GM21515 (cell line): ENCODE results near the gene GNG12.
"Not testable (repeated sequence)": the region's sequence is repeated elsewhere in the genome, so short reads cannot be mapped to it uniquely, and the experiment has no call there.

Experiments
- ATAC-seq: cut with Tn5 transposase; IDR thresholded peaks from one replicate; pipeline ENCODE4 v1.9.1; 2021; ENCODE audit not compliant: unreplicated experiment

GNG12 gene

DNA sequence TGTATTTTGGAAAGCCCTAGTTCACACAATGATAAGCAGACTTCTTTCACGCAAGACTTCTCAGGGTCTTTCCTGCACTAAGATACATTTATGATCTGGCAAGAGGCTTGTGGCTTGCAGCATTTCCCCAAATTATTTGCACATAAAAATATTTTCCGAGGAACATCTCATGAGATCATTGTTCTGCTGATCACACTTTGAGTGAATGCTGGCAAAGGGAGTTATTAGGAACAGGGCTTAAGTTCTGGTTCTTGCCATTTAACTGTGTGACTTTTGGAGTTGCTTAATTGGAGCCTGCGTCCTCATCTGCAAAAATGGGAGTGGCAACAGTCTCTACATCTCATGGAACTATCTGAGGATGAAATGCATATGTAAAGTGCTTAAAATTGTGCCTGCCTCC is 98.1 kb downstream of the GNG12 start:
- ATAC-seq: no peak

DNA sequence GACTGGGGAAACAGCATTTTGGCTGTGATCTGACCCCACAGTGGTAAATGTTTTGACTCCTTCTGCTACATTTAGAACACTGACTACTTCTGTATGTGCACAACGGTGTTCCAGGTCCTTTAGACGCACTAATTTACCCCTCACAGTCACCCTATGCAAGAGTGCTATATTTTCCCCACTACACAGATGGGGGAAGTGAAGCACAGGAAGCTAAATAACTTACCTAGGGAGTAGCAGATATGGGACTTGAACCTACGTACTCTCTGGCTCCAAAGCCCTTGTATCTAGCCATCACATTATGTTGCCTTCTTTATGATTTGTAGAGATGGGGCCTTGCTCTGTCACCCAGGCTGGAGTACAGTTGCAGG is 99.0 kb downstream of the GNG12 start:
- no peak for ATAC-seq

DNA sequence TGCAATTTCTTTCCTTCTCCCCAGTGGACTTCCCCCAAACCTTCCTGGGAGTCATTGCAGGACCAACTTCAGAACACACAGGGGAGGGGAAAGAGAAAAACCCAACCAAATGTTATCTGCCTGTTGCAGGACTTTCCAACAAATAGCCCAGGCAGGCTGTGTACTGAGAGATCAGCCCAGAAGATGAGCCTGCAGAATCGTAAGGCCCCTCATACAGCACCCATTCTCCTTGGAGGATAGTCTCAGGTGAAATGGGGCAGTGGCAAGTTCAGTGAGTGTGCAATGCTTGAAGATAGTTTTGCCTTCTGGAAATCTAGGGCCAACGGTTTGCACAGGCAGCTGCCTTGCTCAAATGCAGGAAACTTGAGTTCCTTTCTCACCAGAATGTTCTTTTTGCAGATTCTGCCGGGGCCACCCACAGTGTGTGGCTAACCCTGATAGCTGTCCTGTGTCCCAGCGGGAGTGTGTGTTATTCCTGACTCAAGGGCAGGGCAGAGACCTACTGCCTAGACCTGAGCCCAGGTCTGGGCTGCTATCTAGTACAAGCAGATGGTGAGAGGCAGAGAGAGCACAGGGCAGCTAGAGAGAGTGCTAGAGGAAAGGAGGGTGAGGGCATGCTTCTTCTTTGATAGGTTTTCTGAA is 99.5 kb downstream of the GNG12 start:
- ATAC-seq: no peak

DNA sequence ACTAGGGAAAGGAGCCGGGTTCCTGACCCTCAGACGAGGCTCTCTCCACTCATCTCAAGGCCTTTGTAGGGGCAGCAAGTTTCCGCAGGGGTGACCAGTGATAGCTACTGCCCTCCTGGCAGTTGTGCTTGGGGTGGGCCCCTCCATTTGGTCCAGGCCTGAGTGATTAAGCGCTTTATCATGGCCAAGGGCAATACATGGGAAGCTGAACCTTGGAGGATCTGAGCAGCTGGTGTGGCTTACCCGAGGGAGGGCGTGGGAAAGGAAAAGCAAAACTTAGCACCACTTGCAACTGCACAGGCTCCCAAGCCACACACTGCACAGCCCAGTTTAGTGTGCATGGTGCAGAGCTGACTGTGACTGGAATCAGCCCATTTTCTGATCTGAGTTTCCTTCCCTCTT is 100.5 kb downstream of the GNG12 start:
- ATAC-seq: peak; percentile 45

DNA sequence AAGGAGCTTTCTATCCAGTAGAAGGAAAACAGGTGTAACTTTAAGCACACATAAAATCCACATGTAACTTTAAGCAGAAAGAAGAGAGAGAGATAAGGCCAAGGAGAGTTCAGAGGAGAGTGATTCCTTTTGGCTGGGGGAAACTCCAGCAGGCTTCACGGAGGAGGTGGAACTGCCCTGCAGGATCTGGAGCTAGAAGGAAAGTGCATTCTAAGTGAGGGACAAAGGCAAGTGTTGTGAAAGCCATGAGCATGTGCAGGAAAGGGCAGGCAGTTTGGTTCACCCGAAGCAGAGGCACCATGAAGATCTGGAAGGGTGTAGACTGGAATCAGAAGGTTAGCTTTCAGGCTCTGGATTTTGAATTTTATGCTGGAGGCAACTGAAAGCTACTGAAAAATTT is 101.9 kb downstream of the GNG12 start:
- ATAC-seq: no peak

DNA sequence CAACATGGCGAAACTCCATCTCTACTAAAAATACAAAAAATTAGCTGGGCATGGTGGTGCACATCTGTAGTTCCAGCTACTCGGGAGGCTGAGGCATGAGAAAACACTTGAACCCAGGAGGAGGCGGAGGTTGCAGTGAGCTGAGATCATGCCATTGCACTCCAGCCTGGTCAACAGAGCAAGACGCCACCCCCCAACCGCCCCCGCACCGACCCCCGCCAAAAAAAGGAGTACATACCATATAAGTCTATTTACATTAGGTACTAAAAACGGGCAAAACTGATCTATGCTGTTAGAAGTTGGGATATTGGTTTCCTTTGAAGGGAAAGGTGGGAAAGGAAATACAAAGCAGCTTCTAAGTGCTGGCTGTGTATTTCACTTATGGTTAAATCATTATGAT is 103.0 kb downstream of the GNG12 start:
- not testable (repeated sequence) for ATAC-seq

DNA sequence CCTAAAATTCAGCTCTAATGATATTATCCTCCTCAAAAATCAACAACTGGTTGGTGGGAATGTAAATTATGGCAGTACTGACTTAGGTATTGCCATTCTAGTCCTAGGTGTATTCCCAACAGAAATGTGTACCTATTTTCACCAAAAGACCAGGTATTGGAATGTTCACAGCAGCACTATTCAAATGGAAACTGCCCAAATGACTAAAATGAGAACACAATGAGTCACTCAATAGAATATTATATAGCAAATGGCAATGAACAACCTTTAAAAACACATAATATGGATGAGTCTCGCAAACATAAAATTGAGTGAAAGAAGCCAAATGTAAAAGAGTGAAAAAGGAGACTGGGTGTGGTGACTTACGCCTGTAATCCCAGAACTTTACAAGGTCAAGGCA is 103.4 kb downstream of the GNG12 start:
- no peak for ATAC-seq

DNA sequence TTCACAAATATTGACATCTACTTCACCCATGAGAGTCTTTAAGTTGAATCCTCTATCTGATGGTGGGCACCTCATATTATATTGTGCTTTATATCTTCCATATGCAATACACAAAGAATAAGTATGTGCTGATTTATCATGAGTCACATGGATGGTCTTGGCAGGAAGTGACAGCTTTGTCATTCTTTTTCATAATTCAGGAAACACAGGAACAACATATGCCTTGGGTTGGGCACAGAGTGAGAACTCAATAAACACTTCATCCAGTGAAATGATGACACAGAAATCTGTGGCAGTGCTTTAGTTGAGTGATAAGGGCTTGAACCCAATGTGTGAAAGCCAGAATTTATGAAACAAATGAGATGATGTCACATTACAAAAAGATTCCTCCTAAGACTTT is 107.0 kb downstream of the GNG12 start:
- ATAC-seq: no peak

DNA sequence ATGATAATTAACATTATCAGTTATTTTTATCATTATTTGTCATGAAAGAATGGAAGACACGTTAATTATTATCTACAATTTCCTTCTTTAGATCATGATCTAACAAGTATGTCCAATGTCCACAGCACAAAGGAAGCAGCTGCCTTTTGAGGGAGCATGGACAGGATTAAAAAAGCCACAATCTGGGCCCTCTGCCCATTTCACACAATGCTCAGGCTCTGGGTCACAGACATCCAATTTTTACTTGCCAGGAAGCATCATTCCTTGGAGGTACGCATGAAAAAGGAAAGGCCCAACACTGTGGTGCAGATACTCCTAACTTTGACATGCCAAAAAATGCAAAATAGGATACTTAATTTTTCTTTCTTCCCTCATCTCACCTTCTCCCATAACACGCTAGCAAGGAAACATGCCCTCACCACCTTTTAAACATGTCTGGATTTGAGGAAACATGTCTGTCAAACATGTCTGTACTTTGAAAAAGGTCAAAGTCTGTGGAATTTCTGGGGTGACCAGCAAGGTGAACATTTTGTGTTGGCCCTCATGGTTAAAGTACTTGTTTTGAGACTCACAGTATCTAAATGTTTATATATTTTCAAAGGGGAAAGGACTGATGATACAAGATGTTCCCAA is 108.2 kb downstream of the GNG12 start:
- no peak for ATAC-seq

DNA sequence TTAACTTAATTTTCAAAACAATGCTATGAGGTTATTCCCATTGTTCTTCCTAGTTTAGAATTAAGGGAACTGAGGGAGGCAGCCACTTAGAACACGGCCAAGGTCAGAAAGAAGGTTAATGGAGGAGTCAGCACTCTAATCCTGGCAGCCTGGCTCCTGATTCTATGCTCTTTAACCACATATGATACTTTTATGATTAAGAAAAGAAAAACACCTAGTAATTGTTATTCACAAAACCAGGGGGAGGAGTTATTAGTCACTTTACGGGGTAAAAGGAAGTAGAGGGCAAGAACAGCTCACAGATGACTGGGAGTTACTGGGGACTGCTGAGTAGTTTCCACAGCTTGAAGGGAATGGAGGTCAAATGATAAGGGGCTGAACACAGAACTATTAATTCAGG is 109.6 kb downstream of the GNG12 start:
- peak; percentile 65 for ATAC-seq

DNA sequence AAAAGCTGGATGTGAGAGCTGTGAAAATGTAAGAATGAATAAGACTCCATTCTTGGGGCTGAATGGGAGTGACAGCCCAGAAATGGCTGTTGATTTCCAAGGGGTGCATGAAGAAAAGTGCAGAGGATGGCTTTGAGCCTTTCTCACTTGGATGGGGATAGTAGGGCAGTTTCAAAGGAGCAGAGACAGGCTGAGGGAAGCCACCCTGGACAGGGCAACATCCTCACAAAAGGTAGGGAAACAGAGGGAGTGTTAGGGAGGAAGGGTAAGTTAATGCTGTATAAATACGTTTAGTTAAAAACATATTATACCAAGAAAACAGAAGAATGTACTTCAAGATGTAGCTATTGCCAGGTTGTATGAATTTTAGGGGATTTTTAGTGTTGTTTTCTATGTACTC is 110.1 kb downstream of the GNG12 start:
- no peak for ATAC-seq

DNA sequence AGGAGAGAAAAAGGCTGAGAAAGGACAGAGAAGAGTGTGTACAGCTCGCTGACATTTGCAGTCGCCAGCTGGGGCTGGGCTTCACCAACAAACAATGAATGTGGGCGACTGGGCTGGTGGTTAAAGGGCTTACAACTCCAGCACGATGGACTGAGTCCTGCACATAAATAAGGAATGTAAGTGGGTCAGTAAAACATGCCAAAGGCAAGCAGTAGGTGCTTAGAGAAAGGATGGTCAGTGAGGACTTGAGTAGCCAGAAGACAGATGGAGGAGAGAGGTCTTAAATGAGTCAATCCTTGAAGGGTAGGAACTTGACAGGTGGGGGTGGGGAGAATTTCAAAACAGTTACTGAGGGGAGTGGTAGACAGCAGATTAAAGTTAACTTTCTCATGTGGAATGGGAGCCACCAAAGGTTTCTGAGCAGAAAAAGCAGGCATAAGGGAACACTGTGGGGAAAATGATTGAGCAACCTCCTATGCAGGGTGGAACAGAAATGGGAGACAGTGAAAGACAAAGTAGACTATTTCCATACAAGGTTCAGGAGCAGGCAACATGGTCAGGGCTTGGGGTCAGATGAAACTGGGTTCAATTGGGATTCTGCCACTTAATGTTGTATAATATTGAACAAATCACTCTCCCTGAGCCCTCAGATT is 110.8 kb downstream of the GNG12 start:
- no peak for ATAC-seq

DNA sequence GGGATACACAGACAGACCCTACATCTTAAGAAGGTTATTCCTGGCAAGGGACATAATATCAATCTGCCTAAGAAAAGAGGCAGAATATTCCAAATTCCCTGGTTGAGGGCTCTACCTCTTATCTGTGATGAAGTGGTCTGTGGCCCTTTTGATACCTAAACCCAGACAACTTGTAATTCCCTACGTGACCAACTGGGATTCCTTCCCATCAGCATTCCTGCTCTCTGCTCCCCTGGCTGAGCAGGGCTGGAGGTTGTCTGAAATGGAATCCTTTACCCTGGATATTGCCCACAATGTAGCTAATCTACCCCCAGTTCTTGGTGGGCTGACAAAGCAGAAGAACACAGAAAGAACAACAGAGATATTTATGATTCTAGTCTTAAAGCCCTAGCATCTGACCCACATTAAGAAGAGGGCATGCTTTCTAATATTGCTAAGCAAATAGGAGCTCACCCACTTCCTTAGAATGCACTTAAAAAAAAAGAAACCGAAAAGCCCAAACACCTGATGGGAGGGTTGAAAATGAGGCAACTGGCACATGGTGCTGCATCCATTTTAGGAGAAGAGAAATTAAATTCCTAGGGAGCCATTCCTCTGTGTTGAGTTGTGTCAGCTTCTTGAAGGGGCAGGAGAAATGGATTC is 111.5 kb downstream of the GNG12 start:
- no peak for ATAC-seq

DNA sequence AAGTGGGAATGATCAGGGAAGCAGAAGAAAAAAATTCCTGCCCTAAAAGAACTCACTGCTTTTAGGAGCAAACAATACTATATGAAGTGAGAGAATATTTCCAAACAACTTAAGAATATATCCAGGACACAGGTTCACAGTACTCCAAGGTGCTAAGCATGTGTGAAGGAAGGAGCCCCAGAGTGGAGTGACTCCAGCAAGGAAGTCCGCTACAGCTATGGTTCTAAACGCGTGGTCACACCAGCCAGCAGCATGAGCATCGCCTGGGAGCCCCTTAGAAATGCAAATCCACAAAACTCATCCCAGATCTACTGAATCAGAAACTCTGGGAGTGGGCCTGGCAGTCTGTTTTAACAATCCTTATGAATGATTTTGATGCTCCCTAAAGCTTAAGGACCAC is 112.2 kb downstream of the GNG12 start:
- no peak for ATAC-seq

DNA sequence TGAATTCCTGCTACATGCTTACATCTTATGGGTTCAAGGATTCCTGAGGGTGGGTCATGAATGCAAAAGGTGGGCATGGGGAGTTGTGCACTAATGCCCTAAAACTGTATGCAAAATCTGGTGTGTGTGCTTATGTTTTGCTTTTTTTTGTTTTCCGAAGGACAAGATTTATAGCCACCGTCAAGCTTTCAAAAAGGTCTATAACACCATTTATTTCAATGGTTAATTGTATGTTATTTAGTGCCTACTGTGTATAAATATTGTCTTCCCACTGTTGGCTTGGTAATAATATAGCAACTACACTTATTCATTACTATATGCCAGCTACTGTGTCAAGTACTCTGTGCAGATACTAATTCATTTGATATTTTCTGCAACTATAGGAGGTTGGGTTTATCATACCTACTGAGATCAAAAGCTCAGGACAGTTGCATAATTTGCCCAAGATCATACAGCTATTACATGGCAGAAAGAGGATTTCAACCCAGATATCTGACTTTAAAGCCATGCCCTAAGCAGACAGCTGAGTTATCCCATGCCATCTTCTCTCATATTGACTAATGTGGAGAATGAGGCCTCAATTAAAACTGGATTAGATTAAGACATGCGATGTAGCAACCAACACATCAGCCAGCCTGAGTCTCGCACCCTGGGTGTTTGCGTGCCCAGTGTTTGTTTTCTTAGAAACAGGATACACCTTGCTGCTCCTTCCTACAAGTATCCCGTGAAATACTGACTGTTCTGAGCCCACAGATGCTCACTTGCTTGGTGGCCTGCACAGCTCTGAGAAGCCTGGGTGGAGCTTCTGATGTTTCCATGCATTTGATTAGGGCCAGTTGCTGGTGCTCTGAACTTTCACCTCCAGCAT is 113.7 kb downstream of the GNG12 start:
- ATAC-seq: no peak

DNA sequence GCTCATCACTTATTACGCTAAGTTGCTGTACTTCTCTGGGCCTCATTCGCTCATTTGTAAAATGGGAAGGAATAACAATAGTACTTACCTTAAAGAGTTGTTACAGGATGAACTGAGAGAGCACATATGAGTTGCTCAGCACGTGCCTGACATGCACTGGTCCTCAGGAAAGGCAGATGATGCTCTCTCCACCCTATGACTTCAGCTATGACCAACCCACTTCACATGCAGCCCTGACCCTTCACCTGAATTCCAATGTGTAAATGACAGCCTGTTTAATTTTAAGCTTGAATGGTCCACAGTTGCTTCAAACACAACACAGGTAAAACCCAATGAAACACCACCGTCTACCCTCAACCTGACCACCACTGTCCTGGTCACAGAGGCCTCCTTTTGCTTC is 115.4 kb downstream of the GNG12 start:
- ATAC-seq: no peak

DNA sequence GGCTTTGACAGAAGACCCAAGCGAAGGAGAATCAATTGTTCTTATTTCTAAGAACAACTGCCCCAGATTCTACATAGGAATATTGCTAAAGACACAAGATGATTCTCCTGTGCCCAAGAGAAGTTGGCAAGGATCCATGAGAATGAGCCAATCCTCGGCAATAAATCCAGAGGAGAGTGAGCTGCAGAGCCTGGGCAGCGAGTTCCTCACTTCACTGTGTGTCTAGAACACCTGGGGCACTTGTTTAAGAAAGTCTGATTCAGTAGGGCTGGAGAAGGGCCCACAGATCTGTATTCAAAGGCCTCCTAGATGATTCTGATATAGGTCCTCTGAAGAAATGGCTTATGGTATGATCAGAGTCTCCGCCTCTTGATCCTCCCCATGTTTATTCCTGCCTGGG is 116.5 kb downstream of the GNG12 start:
- ATAC-seq: no peak

DNA sequence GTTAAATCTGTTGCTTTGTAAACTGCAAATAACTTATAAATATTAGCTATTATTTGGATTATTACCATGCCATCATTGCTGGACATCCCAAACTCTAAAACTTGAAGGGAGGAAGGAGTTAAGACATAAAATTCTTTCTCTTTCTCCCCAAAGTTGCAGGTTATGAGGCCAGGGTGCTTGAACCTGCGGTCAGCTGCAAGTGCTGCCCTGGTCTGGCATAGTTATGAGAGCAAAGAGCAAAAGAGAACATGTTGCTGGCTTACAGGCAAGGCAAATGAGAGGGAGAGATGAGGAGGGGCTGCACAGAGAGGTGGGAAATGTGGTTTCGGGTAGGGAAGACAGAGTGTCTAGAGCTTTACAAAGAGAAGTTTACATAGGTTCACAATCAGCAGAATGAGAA is 117.4 kb downstream of the GNG12 start:
- no peak for ATAC-seq

DNA sequence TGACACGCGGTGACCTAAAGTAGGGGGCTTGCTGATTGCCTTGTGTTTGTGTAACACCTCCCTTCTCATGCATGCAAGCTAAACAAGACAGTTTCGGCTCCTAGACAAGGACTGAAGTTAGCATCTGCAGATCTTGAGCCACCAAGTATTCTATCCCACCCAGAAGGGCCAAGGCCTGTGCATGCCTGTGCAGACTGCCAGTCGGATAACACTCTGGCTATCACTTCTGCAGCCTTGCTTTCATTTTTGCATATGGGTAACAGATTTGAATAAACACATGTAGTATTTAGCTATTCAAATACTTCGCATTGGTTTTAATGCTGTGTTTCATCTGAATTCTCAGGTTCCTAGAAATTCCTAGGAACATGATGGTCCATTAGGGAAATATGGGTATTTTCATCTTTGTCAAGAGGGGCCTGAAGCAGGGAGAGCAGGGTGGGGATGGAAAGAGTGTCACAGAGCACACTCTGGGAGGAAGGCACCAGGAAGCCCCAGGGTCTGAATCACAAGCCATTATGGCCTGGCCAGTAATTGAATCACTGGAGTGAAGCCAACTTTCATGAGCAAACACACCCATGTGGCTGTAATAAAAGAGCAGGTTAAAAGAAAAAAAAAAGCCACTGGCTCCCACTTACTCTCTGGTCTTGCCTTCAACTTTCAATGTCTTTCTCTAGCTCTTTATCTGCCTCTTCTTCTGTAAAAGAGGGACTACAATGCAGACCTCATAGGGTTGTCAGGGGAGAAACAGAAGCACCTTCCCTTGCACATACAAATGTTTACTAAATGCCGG is 120.0 kb downstream of the GNG12 start:
- ATAC-seq: no peak

DNA sequence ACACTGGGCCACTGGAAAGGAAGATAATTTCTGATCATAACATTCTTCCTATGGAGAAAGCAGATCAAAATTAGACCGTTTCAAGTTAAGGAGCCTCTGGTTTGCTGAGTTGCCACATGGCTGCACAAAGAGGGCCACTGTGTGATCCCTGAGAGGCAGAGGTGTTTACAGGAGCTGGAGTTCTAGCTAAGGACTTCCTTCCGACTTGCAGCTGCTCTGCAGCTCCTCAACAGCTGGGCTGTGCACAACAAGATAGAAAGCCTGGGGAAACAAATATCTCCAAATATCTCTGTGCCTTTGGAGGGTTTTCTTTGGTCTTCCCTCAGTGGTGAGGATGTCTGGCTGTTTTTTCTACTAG is 121.4 kb downstream of the GNG12 start:
- ATAC-seq: peak; percentile 74
